A549 (cell line): ENCODE data around the gene DDIT4L. TPM values are rescaled to one million over a fixed set of nuclear protein-coding genes. Genes with fewer than 3 reads are reported as not detected.

Source experiments
- ATAC-seq, 2 experiments: fragments of 200-7000 bp in 1 of 2; fragments of >200 bp in 1 of 2; cut with Nextera tagmentation in 1 of 2; cut with Tn5 transposase in 1 of 2; 3 replicates each; pipeline versions ENCODE4 v1.8.0 to v1.9.1; 2018 to 2020; ENCODE audit warnings: mild to moderate bottlenecking in 1 of 2, moderate library complexity in 1 of 2
- CTCF ChIA-PET: fragments of 300-600 bp; sonication (Branson Sonifier 250); formaldehyde crosslinking; extraction: SDS; loops from one replicate; lab custom pipeline; 2021; ENCODE audit warnings: antibody characterized with exemption, inconsistent platforms; lab: Yijun Ruan, JAX
- POLR2A ChIA-PET: fragments of 350-600 bp; formaldehyde crosslinking; extraction: SDS; loops from one replicate; lab custom pipeline; 2021; ENCODE audit warnings: antibody characterized with exemption, inconsistent platforms; lab: Yijun Ruan, JAX
- DNase-seq, 2 experiments: peaks; one replicate each; pipeline versions ENCODE4 v3.0.0 to v3.0.0-alpha.2; 2011 to 2016; ENCODE audit warnings: low read depth in 1 of 2, low spot score in 1 of 2
- FAIRE-seq: peaks from 2 replicates; lab custom pipeline; 2011; peaks lifted over from hg19 to GRCh38; lab: Jason Lieb, UNC
- H3K27ac ChIP-seq, 2 experiments: fragments of >200 bp; sonication (Bioruptor Twin); formaldehyde crosslinking; 3 replicates each; pipeline ENCODE4 v1.5.1; 2016 to 2017
- H3K4me1 ChIP-seq: fragments of >200 bp; sonication (Bioruptor Twin); formaldehyde crosslinking; 3 replicates; pipeline ENCODE4 v1.6.1; 2016
- H3K4me2 ChIP-seq: fragments of >200 bp; sonication (Bioruptor Twin); formaldehyde crosslinking; 3 replicates; pipeline ENCODE4 v1.6.1; 2016
- H3K4me3 ChIP-seq: fragments of >200 bp; sonication (Bioruptor Twin); formaldehyde crosslinking; 3 replicates; pipeline ENCODE4 v1.5.1; 2016
- H3K9me3 ChIP-seq: fragments of >200 bp; sonication (Bioruptor Twin); formaldehyde crosslinking; 3 replicates; pipeline ENCODE4 v1.6.1; 2016
- BHLHE40 ChIP-seq: IDR thresholded peaks from 2 replicates; pipeline ENCODE4 v1.6.1; 2012; ENCODE audit warnings: low read depth, low read length, inconsistent platforms
- CBX2 ChIP-seq: fragments of 200-600 bp; sonication (generic); IDR thresholded peaks from 2 replicates; pipeline ENCODE4 v1.6.1; 2016; ENCODE audit warnings: low read depth, mild to moderate bottlenecking, borderline replicate concordance
- CEBPB ChIP-seq, 2 experiments: fragments of >200 bp in 1 of 2; sonication (Bioruptor Twin) in 1 of 2; formaldehyde crosslinking in 1 of 2; IDR thresholded peaks; 2 replicates each; pipeline ENCODE4 v1.6.1; 2012 to 2016
- CHD2 ChIP-seq: fragments of 150-350 bp; IDR thresholded peaks from 2 replicates; pipeline ENCODE4 v1.6.1; 2014; ENCODE audit warnings: low read length; ENCODE audit not compliant: partially characterized antibody
- EP300 ChIP-seq, 2 experiments: fragments of >200 bp; sonication (Bioruptor Twin); formaldehyde crosslinking; IDR thresholded peaks; 2 replicates in 1 of 2; 3 replicates in 1 of 2; pipeline ENCODE4 v1.6.1; 2016 to 2017
- ESRRA ChIP-seq: fragments of 150-350 bp; IDR thresholded peaks from 2 replicates; pipeline ENCODE4 v1.6.1; 2014; ENCODE audit warnings: mild to moderate bottlenecking, low read length, borderline replicate concordance
- GATA3 ChIP-seq: IDR thresholded peaks from 2 replicates; pipeline ENCODE4 v1.6.1; 2012; ENCODE audit warnings: borderline replicate concordance
- HOXA7 ChIP-seq: fragments of 250-450 bp; sonication (Bioruptor Pico); IDR thresholded peaks from 2 replicates; pipeline ENCODE4 v1.5.0; 2020; ENCODE audit warnings: mild to moderate bottlenecking, moderate library complexity
- JUN ChIP-seq, 2 experiments: fragments of >200 bp; sonication (Bioruptor Twin); formaldehyde crosslinking; IDR thresholded peaks; 2 replicates in 1 of 2; 3 replicates in 1 of 2; pipeline ENCODE4 v1.6.1; 2016 to 2017
- JUNB ChIP-seq: fragments of >200 bp; sonication (Bioruptor Twin); formaldehyde crosslinking; IDR thresholded peaks from 2 replicates; pipeline ENCODE4 v1.6.1; 2016
- MAFK ChIP-seq: fragments of 450-650 bp; IDR thresholded peaks from 2 replicates; pipeline ENCODE4 v1.6.1; 2014; ENCODE audit not compliant: partially characterized antibody
- MAZ ChIP-seq: fragments of 150-350 bp; IDR thresholded peaks from 2 replicates; pipeline ENCODE4 v1.6.1; 2014; ENCODE audit warnings: antibody characterized with exemption, low read depth, low read length, borderline replicate concordance
- PBX3 ChIP-seq: IDR thresholded peaks from 2 replicates; pipeline ENCODE4 v1.6.1; 2012
- PHF8 ChIP-seq: fragments of 200-600 bp; sonication (generic); IDR thresholded peaks from 2 replicates; pipeline ENCODE4 v1.6.1; 2016; ENCODE audit warnings: low read depth, mild to moderate bottlenecking, antibody characterized with exemption, moderate library complexity, borderline replicate concordance
- POLR2A ChIP-seq: IDR thresholded peaks from 2 replicates; pipeline ENCODE4 v1.6.1; 2012; ENCODE audit warnings: mild to moderate bottlenecking, low read length
- POLR2AphosphoS2 ChIP-seq: conservative IDR thresholded peaks from 2 replicates; pipeline ENCODE4 v1.6.1; 2012; ENCODE audit warnings: low read length, improper control_type of control experiment, inconsistent platforms
- RCOR1 ChIP-seq: fragments of 150-350 bp; IDR thresholded peaks from 2 replicates; pipeline ENCODE4 v1.6.1; 2014; ENCODE audit warnings: antibody characterized with exemption, low read length, low read depth
- ZFP36 ChIP-seq: fragments of 450-650 bp; IDR thresholded peaks from 2 replicates; pipeline ENCODE4 v1.6.1; 2014; ENCODE audit warnings: borderline replicate concordance; ENCODE audit not compliant: partially characterized antibody
- ZSCAN20 ChIP-seq: fragments of 250-450 bp; sonication (Bioruptor Pico); IDR thresholded peaks from 2 replicates; pipeline ENCODE4 v1.8.0; 2022; ENCODE audit warnings: mild to moderate bottlenecking, moderate library complexity
- WGBS: methylation state at CpG from one replicate; pipeline ENCODE4 v1.1.6; 2017; ENCODE audit errors: missing lambda C conversion rate; 5-methylcytosine and 5-hydroxymethylcytosine counted together
- polyA plus RNA-seq, 4 experiments: library from polyadenylated mRNA; depleted of rRNA in 3 of 4; stranded (reverse); fragments of >200 nt; fragmentation: RNase III in 1 of 4; extraction: RNeasy Plus Mini Kit Qiagen cat#74134 plus additional on column Dnase treatment in 1 of 4; gene quantifications; 2 replicates in 3 of 4; 3 replicates in 1 of 4; pipeline ENCODE4 v1.2.3, GENCODE V29; 2011 to 2017
- TF ChIP-seq, protein P1 (sequence below): fragments of >200 bp; sonication (Bioruptor Twin); formaldehyde crosslinking; IDR thresholded peaks from 3 replicates; pipeline ENCODE4 v1.5.1; 2016
- TF ChIP-seq, protein P2 (sequence below): fragments of >200 bp; sonication (Bioruptor Twin); formaldehyde crosslinking; IDR thresholded peaks from 3 replicates; pipeline ENCODE4 v1.6.1; 2016

The DDIT4L gene
- polyA plus RNA-seq, 2 of the 4 experiments (the other 2 are of a cell fraction): 0.75 to 4.0 TPM

DNA sequence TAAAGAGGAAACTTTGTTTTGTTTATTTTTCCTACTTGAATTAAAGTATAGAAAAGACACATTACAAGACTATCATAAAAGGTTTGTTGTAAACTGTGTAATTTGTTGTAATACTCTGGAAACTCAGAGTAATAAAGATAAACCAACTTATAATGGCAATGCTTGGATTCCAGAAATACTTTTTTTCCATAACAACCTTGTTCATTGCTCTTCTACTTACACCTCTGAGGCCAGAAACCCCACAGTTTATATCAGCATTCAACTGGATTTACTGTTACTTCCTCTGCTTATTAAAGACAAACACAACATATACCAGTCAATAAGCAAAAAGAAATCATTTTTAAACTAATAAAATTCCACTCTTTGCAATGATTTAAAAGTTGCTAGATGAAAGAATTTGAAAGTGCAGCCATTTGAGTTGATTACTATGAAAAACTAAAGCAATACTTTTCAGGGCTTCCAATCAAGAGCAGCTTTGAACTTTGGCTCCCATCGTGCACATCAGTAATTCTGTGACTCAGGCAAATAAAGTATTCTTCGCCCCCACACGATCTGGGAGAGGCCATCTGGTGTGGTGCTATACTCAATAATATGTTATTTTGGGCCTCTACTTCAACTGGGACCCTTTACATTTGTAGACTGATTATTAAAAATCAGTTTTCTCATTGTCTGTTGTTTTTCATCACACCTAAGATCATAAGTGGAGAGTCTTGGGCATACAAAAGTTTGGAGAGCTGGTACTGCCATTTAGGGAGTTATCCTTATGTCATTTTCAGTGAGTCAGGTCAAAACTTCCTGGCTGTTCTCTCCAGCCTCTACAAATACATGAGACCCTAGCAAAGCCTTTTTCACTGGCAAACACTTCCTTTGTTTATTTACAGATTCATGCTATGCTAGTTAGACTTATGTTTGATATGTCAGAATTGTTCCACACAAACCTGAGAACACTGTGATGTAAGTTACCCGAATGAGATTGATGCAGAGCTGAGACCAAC, 20.5 kb downstream of the DDIT4L start:
- FAIRE-seq: no peak
- no peak overlapping the region for H3K4me3 ChIP-seq
- no peak overlapping the region for H3K27ac ChIP-seq
- WGBS: 37% methylated on average over 4 of the region's 4 CpGs
- H3K4me2 ChIP-seq: no peak overlapping the region
- CTCF ChIA-PET: no interaction called here
- no peak for TF ChIP-seq MAZ
- TF ChIP-seq PBX3: no peak
- no peak for TF ChIP-seq RCOR1
- TF ChIP-seq, protein P1, sequence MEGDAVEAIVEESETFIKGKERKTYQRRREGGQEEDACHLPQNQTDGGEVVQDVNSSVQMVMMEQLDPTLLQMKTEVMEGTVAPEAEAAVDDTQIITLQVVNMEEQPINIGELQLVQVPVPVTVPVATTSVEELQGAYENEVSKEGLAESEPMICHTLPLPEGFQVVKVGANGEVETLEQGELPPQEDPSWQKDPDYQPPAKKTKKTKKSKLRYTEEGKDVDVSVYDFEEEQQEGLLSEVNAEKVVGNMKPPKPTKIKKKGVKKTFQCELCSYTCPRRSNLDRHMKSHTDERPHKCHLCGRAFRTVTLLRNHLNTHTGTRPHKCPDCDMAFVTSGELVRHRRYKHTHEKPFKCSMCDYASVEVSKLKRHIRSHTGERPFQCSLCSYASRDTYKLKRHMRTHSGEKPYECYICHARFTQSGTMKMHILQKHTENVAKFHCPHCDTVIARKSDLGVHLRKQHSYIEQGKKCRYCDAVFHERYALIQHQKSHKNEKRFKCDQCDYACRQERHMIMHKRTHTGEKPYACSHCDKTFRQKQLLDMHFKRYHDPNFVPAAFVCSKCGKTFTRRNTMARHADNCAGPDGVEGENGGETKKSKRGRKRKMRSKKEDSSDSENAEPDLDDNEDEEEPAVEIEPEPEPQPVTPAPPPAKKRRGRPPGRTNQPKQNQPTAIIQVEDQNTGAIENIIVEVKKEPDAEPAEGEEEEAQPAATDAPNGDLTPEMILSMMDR: no peak
- TF ChIP-seq CBX2: no peak
- TF ChIP-seq GATA3: no peak
- TF ChIP-seq HOXA7 (CRISPR knock-in tag): no peak
- TF ChIP-seq POLR2AphosphoS2: no peak
- no peak for TF ChIP-seq CEBPB (IDR thresholded peaks at IDR 0.05)
- no peak for TF ChIP-seq ZFP36
- no peak for TF ChIP-seq ESRRA
- TF ChIP-seq, all 56 proteins: peak for 0
- DNase-seq (no peak), ATAC-seq (no peak)
- Histone ChIP-seq H3K9me3 (no peaks in the 10 kb centered on the region), H3K4me1 (no peaks in the 10 kb centered on the region)
- POLR2A ChIA-PET: no interaction called here

DNA sequence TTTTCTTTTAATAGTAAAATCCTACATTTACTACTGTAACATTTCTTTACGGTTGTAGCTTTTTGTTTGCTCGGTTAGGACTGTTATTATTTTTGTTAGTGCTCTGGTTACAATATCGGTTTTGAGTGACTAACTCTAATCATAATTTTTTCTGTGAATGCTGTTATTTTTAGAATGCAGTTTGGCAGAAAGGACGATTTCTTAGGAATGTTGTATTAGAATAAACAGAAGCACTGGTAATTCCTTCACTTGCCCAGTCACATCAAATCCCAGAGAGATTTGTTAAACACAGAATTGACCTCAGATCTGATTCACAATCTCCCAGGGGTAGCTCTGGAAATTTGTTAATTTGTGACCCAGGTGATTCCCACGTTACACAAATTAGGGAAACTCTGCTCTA, 21.7 kb downstream of the DDIT4L start:
- DNase-seq: no peak
- Histone ChIP-seq H3K27ac (no peak overlapping the region), H3K4me1 (no peaks in the 10 kb centered on the region), H3K9me3 (no peaks in the 10 kb centered on the region), H3K4me3 (no peak overlapping the region), H3K4me2 (no peak overlapping the region)
- ATAC-seq: no peak
- TF ChIP-seq CHD2 (no peak), EP300 (IDR thresholded peaks at IDR 0.05) (no peak), GATA3 (no peak), PHF8 (no peak), JUN (IDR thresholded peaks at IDR 0.05) (no peak), ZSCAN20 (CRISPR knock-in tag) (no peak), BHLHE40 (no peak), HOXA7 (CRISPR knock-in tag) (no peak), MAFK (no peak), POLR2A (no peak), JUNB (no peak)
- TF ChIP-seq, protein P1: no peak
- TF ChIP-seq, protein P2, sequence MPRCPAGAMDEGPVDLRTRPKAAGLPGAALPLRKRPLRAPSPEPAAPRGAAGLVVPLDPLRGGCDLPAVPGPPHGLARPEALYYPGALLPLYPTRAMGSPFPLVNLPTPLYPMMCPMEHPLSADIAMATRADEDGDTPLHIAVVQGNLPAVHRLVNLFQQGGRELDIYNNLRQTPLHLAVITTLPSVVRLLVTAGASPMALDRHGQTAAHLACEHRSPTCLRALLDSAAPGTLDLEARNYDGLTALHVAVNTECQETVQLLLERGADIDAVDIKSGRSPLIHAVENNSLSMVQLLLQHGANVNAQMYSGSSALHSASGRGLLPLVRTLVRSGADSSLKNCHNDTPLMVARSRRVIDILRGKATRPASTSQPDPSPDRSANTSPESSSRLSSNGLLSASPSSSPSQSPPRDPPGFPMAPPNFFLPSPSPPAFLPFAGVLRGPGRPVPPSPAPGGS: no peak
- 35% methylated on average over 5 of the region's 5 CpGs for WGBS
- ChIA-PET POLR2A (no interaction called here), CTCF (no interaction called here)
- no peak for FAIRE-seq
